Stimulated activated CD4-positive, alpha-beta T cell treated with anti-CD3 and anti-CD28 coated beads, Interleukin-1b, Interleukin-23, amount 100 ng/mL, for 48 hours (primary cell): ENCODE data around the gene LIMCH1.
"Not testable (repeated sequence)": the region's sequence is repeated elsewhere in the genome, so short reads cannot be mapped to it uniquely, and the experiment has no call there.

Experiments
- DNase-seq: peaks from one replicate; pipeline ENCODE4 v3.0.0-alpha.2; 2020

The LIMCH1 gene

GRCh38 chr4:41611881-41612871, 74.2 kb downstream of the LIMCH1 start:
- no peak for DNase-seq

DNA sequence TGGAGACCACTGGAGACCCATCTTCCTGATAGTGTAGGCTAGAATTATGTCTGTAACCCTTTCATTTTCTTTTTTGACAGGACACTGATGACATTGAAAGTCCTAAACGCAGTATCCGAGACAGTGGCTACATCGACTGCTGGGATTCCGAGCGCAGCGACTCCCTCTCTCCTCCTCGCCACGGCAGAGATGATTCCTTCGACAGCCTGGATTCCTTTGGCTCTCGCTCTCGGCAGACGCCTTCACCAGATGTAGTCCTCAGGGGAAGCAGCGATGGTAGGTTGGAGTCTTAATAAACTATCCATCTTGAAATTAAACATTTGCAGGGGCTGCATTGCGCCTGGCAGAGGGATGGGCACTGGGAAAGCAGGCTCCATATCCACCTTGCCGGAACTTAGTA, 75.4 kb downstream of the LIMCH1 start:
- DNase-seq = no peak

DNA sequence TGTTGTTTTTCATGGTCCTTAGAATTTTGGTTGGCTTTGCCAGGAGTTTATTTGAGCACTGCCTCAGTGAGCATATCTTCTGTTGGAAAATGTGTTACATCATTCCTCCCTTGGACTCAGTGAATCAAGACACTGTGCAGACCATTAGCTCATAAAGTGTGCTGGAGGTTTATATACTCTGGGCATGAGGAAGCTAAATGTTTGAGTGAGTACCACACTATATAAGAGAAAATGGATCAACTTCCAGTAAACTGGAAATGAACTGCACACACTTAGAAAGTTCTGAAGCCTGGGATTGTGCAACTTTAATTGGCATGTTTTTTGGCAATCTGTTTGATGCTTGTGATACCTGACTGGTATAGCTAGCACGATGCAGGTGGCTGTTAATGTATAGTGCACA, 75.9 kb downstream of the LIMCH1 start:
- DNase-seq = no peak

- no peak for DNase-seq
Observed at GRCh38 chr4:41614519-41614918, 76.6 kb downstream of the LIMCH1 start.

- no peak for DNase-seq
Observed at GRCh38 chr4:41619161-41619560, 81.2 kb downstream of the LIMCH1 start.

DNA sequence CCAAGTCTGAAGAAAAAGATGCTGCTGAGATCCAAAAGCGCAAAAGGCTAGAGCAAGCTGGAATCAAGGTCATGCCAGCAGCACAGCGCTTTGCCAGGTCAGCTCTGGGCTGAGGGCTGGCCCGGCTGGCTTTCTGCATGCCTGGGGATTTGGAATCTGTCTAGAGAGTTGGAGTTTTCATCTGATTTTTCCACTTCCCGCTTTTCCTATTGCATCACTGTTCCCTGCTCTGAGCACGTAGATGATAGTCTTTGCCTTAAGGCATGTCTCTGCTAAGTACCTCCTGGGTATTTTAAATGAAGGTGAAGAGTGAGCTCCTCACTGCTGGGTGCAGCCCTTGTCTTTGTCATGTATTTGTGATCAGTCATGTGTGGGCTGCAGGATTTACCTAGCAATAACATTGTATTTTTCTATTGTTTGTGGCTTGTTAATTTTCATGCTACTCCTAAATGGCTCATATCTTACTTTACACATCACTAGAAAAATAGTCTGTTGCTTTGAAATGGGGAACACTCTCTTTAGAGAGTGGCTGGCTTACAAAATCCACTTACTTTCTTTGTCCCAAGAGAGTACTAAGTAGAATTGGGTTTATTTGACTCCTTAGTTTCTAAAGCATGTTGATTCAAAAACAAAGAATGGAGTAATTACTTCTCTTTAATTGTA, 82.8 kb downstream of the LIMCH1 start:
- DNase-seq = no peak

DNA sequence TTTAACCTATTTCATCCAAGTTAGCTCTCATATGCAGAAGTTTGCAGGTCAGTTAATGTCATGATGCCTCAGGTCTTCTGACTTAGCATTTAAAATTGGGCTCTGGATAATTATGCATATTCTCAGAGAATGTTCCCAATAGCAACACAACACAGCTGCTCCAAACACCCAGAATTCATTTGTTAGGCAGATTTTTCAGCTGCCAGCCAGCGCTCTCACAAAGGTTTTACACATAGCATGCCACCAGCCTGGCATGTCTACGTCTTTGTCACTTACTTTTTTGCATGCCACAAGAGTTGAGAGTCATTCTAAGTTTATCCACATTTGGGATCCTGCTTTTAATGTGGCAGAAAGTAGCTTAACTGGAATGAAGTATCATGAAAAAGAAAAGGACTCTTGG, 84.8 kb downstream of the LIMCH1 start:
- DNase-seq = no peak

GRCh38 chr4:41624765-41625164, 86.8 kb downstream of the LIMCH1 start:
- DNase-seq = no peak

- no peak for DNase-seq
Observed at GRCh38 chr4:41625531-41625930, 87.6 kb downstream of the LIMCH1 start.

DNA sequence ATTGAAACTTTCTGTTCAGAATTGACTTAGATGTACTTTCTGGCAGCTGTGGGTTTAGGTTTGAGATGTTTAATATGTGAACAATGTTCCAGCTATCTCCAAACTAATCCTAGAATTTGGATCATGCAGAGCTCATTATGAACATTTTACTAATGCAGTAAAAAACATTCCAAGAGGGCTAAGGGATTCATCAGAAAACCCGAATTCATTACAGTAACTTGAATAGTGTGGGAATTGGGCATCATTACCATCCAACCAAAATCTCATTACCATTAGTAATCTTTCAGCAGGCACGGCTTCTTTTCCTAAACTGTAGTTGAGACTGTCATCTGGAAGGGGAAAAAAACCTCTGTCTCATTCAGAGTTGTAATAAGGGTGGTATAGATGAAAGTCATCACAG, 91.0 kb downstream of the LIMCH1 start:
- DNase-seq = no peak

DNA sequence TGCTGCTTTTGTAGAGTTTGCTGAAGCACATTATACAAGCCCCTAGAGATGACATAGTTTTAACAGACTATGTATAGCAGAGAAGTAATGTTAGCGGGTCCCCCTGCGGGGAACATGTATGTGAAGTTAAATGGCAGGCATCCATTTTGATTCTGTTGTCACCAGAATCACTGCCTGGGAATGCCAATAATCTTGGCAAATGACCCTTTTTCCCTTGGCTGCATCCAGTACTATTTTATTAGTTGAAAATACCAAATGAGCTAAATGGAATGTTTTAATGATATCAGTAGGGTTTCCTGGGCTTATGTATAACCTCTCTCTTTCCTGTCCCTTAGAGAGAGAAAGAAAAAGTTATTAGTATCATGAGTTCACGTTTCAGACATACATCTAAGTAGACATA, 93.6 kb downstream of the LIMCH1 start:
- no peak for DNase-seq

DNA sequence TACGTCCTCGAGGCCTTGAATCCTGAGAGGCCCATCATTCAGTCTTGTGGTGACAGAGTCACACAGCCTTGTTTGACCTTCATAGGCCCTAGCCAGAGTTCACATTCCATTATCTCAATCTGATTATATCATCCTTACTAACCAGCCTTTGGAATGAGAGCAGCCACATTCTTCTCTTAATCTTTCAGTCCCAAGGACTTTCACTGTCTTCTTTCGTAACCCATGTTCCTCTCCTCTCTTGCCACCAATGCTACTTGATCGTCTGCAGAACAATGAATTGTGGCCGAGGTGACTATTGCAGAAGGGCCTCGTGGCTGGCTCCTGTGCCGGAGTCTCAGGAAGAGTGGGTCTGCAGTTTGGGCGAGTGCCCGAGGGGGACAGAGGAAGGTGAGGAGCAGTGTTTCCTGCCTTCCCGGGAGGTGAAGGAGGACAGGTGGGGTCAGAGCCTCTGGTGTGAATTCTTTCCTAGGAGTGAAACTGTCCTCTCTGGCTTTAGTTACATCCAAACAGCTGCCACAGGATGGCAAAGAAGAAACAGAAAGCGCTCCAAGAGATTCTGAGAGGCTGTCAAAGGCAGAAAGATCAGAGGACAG, 94.6 kb downstream of the LIMCH1 start:
- DNase-seq = no peak

GRCh38 chr4:41633321-41633720, 95.4 kb downstream of the LIMCH1 start:
- DNase-seq = no peak

DNA sequence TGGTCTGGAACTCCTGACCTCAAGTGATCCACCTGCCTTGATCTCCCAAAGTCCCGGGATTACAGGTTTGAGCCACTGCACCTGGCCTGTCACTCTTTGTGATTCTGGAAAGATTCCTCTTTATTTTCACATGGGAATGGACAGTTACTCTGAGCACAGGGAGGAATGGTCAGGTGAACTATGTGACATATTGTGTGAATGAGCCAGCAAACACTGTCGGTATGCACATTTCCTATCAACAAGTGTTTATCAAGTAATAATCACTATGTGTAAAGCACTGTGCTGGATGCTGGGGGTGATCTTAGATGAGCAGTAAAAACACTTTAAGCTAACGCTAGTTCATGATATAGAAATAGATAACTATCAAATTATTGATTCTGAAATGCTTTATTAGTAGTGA, 97.5 kb downstream of the LIMCH1 start:
- DNase-seq = no peak

DNA sequence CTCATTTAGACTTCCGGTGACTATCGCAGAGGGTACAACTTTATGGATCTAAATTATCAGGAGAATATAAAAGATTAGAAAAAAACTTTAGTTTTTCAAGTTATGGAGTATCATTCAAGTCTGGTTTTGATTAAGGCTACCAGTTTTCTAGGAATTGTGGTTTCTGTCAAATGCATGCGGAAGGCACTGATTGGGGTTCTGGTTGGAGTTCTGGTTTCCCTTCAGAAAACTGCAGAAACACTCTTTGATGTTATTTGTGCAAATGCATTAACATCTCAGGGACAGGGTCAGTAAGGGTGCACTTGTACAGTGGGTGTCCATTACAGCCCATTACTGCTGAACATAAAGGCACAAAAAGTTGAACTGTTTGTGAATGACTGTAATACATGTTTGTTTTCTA, 100.2 kb downstream of the LIMCH1 start:
- DNase-seq = no peak

DNA sequence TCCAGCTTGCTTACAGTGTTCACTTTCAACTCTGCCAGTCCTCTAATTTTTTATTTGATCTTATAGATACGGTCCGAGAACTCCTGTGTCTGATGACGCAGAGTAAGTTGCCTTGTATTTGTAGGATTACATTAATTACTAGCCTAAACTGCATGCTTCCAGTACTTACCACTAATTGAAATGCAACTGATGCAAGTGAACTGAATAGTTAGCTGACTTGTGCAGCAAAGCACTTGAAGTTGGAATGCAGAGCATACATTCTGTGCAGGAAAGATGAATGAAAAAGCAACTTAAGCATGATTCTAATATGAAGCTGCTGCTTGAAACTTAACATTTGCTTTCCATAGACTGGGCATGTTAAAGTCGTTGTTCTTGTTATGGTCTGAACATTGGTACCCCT, 100.9 kb downstream of the LIMCH1 start:
- DNase-seq = no peak

DNA sequence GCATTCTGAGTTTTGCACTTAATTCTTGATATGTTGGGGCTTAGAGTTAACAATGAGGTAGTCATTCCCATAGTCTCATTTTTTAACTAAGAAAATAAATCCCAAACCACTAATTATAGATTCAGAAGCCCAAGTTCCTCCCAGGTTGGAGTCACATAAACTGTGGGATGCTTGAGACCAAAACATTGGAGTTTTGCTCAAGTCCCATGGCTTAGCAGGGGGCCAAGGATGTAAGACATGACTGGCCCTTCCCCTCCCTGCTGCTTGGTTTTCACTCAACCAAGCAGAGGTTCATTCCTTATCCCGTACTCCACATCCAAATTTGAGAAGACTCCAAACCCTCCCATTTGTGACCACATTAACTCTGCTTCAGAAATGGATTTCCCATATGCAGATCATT, 101.3 kb downstream of the LIMCH1 start:
- no peak for DNase-seq

- DNase-seq = no peak
Observed at GRCh38 chr4:41640906-41641305, 102.9 kb downstream of the LIMCH1 start.

DNA sequence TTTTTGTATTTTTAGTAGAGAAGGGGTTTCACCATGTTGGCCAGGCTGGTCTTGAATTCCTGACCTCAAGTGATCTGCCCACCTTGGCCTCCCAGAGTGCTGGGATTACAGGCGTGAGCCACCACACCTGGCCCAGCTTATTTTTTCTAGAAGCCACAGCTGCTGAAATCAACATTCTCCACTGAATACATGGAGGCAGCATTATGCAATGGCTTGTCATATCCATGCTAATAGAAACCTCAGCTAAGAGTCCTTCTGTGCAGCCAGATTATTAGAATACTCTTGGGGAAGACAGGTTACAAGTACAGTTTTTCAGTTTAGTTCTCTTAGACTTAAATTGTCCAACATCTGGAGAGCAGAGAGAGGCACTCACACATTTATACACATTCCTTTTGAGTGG, 104.8 kb downstream of the LIMCH1 start:
- DNase-seq = not testable (repeated sequence)

DNA sequence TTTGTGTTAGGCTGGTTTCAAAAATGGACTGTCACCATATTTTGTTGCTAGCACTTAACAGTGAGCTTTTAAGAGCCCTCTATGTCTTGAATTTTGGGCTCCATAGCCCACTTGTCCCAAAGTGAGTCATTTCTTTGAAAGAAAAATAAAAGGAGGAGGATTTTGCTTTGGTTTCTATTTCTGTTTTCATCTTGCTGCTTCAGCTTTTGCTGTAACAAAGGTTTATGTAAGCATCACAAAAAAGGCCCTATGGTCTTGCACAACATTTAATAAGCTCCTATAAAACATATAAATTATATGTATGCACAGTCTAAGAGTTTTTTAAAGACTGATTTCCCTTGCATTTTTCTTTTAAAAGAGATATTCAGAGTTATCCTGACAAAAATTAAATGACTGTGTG, 105.4 kb downstream of the LIMCH1 start:
- no peak for DNase-seq

- peak; percentile 6 for DNase-seq
Observed at GRCh38 chr4:41644288-41644914, 106.4 kb downstream of the LIMCH1 start.

GRCh38 chr4:41644915-41645295, 106.9 kb downstream of the LIMCH1 start:
- no peak for DNase-seq

DNA sequence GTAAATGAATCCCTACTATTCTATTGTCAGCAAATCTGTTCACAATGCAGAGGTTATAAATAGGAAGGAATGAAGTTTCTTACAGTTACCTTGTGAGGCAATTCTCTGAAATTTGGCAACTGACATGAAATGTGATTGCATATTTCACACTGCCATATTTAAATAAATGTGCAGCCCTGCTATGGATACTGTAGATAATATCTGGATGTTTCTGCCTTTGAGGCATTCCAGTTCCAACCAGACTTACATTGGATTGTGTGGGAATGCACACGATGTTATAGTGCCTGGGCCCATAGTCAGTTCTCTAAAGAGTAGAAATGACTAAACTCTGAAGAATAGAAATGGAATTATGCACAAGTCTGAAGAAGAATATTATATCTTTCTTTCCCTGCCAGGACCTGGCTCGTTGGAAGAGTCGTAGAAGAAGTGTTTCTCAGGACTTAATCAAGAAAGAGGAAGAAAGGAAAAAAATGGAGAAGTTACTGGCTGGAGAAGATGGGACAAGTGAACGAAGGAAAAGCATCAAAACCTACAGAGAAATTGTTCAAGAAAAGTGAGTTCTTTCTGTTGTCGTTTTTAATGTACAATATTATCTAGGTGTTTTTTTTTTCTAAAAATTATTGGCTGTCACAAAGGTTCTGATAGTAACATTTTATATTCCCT, 107.9 kb downstream of the LIMCH1 start:
- DNase-seq = no peak
